Mesothelial cell of epicardium (in vitro differentiated cells): ENCODE data around the gene GALNT2. TPM values are rescaled to one million over a fixed set of nuclear protein-coding genes. Genes with fewer than 3 reads are reported as not detected.

Experiments used
- DNase-seq, 2 experiments: peaks; one replicate each; pipeline ENCODE4 v3.0.0; 2021; ENCODE audit warnings: low spot score in 2 of 2; ENCODE audit not compliant: unreplicated experiment in 2 of 2
- H3K27ac Mint-ChIP-seq: 2 replicates; pipeline ENCODE4 v1.8.0; 2021; ENCODE audit warnings: mixed read lengths
- H3K27me3 Mint-ChIP-seq: 2 replicates; pipeline ENCODE4 v1.8.0; 2021; ENCODE audit warnings: low read depth, mixed read lengths
- H3K36me3 Mint-ChIP-seq: 2 replicates; pipeline ENCODE4 v1.8.0; 2021; ENCODE audit warnings: mixed read lengths
- H3K4me1 Mint-ChIP-seq: 2 replicates; pipeline ENCODE4 v1.8.0; 2021; ENCODE audit warnings: mixed read lengths
- H3K4me3 Mint-ChIP-seq: 2 replicates; pipeline ENCODE4 v1.8.0; 2021; ENCODE audit warnings: mild to moderate bottlenecking, moderate library complexity, mixed read lengths
- H3K9me3 Mint-ChIP-seq: 2 replicates; pipeline ENCODE4 v1.8.0; 2021; ENCODE audit warnings: mixed read lengths
- total RNA-seq: library from RNA; stranded (reverse); gene quantifications from 3 replicates; pipeline ENCODE4 v1.2.1, GENCODE V29; 2021
- TF ChIP-seq, protein P1 (sequence below): fragments of 200-600 bp; sonication (generic); IDR thresholded peaks from one replicate; pipeline ENCODE4 v1.5.0; 2021; ENCODE audit warnings: antibody characterized with exemption; ENCODE audit not compliant: unreplicated experiment

GALNT2 gene
- total RNA-seq, 1 donor from 2014 or later = 48.3 TPM

DNA sequence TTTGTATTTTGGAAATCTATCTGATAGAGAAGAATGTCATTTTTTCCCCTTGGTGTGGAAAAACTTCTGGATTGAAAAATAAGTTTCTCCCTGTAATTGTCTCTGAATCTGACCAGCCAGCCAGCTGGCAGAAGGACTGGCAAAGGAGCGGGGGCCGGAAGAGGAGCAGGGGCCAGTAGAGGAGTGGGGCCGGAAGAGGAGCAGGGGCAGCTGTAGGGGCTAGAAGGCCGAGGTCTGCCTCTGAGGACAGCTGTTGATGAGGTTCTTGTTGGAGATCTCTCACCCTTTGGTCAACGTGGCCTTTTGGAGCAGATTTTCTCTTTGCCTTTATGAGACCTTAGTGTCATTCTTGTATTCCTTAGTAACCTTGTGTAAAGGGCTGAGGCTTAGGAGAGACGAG is 121.8 kb downstream of the GALNT2 start:
- Mint-ChIP-seq H3K27me3 (no peaks in the 10 kb centered on the region), H3K36me3 (peaks cover 7% of the 10 kb centered on the region), H3K27ac (no peak overlapping the region), H3K9me3 (peaks cover 8% of the 10 kb centered on the region), H3K4me1 (peaks cover 30% of the 10 kb centered on the region), H3K4me3 (no peak overlapping the region)
- DNase-seq = no peak
- TF ChIP-seq, protein P1, sequence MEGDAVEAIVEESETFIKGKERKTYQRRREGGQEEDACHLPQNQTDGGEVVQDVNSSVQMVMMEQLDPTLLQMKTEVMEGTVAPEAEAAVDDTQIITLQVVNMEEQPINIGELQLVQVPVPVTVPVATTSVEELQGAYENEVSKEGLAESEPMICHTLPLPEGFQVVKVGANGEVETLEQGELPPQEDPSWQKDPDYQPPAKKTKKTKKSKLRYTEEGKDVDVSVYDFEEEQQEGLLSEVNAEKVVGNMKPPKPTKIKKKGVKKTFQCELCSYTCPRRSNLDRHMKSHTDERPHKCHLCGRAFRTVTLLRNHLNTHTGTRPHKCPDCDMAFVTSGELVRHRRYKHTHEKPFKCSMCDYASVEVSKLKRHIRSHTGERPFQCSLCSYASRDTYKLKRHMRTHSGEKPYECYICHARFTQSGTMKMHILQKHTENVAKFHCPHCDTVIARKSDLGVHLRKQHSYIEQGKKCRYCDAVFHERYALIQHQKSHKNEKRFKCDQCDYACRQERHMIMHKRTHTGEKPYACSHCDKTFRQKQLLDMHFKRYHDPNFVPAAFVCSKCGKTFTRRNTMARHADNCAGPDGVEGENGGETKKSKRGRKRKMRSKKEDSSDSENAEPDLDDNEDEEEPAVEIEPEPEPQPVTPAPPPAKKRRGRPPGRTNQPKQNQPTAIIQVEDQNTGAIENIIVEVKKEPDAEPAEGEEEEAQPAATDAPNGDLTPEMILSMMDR = no peak

DNA sequence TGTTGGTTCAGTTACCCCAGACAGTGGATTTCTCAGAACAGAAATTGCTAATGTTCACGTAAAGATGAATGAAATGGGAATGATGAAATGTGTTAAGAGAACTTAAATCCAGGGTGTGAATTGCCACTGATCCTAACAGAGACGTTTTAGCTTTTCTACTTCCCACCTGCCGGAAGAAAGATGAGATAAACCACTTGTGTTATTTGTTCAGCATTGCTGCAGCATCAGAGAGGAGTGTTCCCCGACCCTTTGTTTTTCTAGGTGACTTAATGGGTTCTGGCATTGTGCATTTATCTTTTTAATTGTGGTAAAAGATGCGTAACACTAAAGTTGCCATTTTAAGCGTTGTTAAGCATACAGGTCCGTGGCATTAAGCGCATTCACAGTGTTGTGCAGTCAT is 122.3 kb downstream of the GALNT2 start:
- TF ChIP-seq, protein P1 = no peak
- H3K27ac Mint-ChIP-seq = no peak overlapping the region
- H3K4me1 Mint-ChIP-seq = peaks cover 30% of the 10 kb centered on the region
- no peaks in the 10 kb centered on the region for H3K27me3 Mint-ChIP-seq
- no peak overlapping the region for H3K4me3 Mint-ChIP-seq
- DNase-seq = no peak
- H3K36me3 Mint-ChIP-seq = peaks cover 7% of the 10 kb centered on the region
- peaks cover 7% of the 10 kb centered on the region for H3K9me3 Mint-ChIP-seq

DNA sequence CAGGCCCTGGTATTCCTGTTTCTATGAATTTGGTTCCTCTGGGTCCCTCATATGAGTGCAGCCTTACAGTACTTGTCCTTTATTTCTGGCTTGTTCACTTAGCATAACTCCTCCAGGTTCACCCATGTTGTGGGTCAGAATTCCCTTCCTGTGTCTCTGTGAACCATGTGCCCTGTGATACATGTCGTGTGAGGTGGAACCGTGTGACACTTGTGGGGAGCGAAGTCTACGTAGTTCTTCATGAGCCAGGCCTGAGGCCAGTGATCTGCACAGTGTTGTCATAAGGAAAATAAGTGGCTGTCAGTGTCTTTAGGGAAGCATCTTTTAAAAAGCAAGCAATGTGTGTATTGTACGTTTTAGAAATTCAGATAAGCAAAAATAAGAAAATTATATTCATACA is 122.8 kb downstream of the GALNT2 start:
- Mint-ChIP-seq H3K4me1 (peaks cover 33% of the 10 kb centered on the region), H3K4me3 (no peak overlapping the region)

DNA sequence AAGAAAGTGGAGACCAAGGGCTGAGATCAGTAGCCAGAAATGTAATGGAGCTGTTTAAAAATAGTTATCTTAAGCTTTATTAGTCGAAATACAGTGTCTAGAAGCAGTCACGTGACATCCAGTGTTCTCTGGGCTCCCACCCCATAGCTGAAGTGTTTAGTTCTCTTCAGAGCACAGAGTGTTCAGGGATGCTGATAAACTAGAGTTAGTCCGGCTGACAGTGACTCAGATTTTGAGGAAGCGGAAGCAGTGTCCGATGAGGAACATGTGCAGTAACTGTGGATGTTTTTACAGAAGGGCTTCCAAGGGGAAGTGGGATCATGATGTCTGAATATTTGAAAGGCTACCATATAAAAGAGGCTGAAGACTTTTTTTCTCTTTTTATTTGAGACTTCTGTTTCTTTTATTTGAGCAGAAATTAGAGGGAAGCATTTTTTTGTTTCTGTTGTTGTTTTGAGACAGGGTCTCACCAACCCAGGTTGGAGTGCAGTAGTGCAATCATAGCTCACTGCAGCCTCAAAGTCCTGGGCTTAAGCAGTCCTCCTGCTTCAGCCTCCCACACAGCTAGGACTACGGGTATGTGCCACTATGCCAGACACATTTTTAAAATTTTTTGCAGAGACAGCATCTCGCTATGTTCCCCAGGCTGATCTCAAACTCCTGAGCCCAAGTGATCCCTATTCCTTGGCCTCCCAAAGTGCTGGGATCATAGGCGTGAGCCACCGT is 124.2 kb downstream of the GALNT2 start:
- H3K27me3 Mint-ChIP-seq = no peaks in the 10 kb centered on the region
- no peaks in the 10 kb centered on the region for H3K9me3 Mint-ChIP-seq
- H3K36me3 Mint-ChIP-seq = no peaks in the 10 kb centered on the region
- TF ChIP-seq, protein P1 = no peak
- DNase-seq = no peak
- peaks cover 20% of the 10 kb centered on the region for H3K4me1 Mint-ChIP-seq
- no peak overlapping the region for H3K4me3 Mint-ChIP-seq
- H3K27ac Mint-ChIP-seq = no peak overlapping the region

More for the DNA sequence above, 122.8 kb downstream of the GALNT2 start:
- TF ChIP-seq, protein P1 = no peak
- peaks cover 2% of the 10 kb centered on the region for H3K36me3 Mint-ChIP-seq
- no peak for DNase-seq
- H3K27me3 Mint-ChIP-seq = no peaks in the 10 kb centered on the region
- H3K27ac Mint-ChIP-seq = no peak overlapping the region
- H3K9me3 Mint-ChIP-seq = peaks cover 2% of the 10 kb centered on the region

DNA sequence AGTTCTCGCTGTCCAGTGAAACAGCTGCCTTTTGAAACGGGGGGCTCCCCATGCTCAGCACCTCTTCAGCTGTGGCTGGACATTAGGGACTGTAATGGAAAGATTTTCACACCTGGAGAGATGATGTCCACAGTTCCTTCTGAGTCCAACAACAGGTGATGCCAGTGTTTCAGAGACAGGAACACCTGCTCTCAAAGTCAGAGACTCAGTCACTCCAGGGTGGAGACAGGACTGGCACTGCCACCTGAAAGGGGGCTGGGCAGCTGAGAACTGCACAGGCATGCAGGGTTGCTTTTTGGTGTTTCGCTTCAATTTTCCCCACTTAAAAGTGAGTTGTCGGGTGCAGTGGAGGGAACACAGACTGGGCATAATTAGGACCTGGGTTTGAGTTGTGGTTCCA is 124.8 kb downstream of the GALNT2 start:
- no peak overlapping the region for H3K4me3 Mint-ChIP-seq
- no peak overlapping the region for H3K27ac Mint-ChIP-seq
- H3K27me3 Mint-ChIP-seq = no peaks in the 10 kb centered on the region
- TF ChIP-seq, protein P1 = no peak
- no peaks in the 10 kb centered on the region for H3K36me3 Mint-ChIP-seq
- no peak for DNase-seq
- H3K9me3 Mint-ChIP-seq = no peaks in the 10 kb centered on the region
- peaks cover 16% of the 10 kb centered on the region for H3K4me1 Mint-ChIP-seq
